Activated naive CD4-positive, alpha-beta T cell treated with anti-CD3 and anti-CD28 coated beads, Interleukin-2, amount 50 U/mL, for 24 hours (primary cell): ENCODE measurements around the gene KAZN.

Experiments
- H3K27ac Mint-ChIP-seq: one replicate; pipeline ENCODE4 v1.8.0; 2021; ENCODE audit warnings: mild to moderate bottlenecking, mixed read lengths
- H3K27me3 Mint-ChIP-seq: one replicate; pipeline ENCODE4 v1.8.0; 2021; ENCODE audit warnings: mixed read lengths
- H3K36me3 Mint-ChIP-seq: one replicate; pipeline ENCODE4 v1.8.0; 2021; ENCODE audit warnings: mixed read lengths
- H3K4me1 Mint-ChIP-seq: one replicate; pipeline ENCODE4 v1.8.0; 2021; ENCODE audit warnings: mixed read lengths
- H3K4me3 Mint-ChIP-seq: one replicate; pipeline ENCODE4 v1.8.0; 2021; ENCODE audit warnings: mild to moderate bottlenecking, mixed read lengths
- H3K9me3 Mint-ChIP-seq: one replicate; pipeline ENCODE4 v1.8.0; 2021; ENCODE audit warnings: mixed read lengths

The KAZN gene

GRCh38 chr1:14715266-14715665, 116.8 kb downstream of the KAZN start:
- no peaks in the 10 kb centered on the region for H3K9me3 Mint-ChIP-seq
- H3K36me3 Mint-ChIP-seq, result no peaks in the 10 kb centered on the region
- no peaks in the 10 kb centered on the region for H3K4me1 Mint-ChIP-seq
- H3K4me3 Mint-ChIP-seq, result no peak overlapping the region
- H3K27ac Mint-ChIP-seq, result no peak overlapping the region
- H3K27me3 Mint-ChIP-seq, result no peaks in the 10 kb centered on the region

- no peaks in the 10 kb centered on the region for H3K4me1 Mint-ChIP-seq
- H3K9me3 Mint-ChIP-seq, result no peaks in the 10 kb centered on the region
- H3K36me3 Mint-ChIP-seq, result no peaks in the 10 kb centered on the region
- peaks cover under 1% of the 10 kb centered on the region for H3K27me3 Mint-ChIP-seq
- no peak overlapping the region for H3K27ac Mint-ChIP-seq
- no peak overlapping the region for H3K4me3 Mint-ChIP-seq
Observed at GRCh38 chr1:14715802-14716201, 117.3 kb downstream of the KAZN start.

GRCh38 chr1:14716474-14716873, 118.0 kb downstream of the KAZN start:
- Mint-ChIP-seq H3K9me3 (no peaks in the 10 kb centered on the region), H3K36me3 (no peaks in the 10 kb centered on the region), H3K27me3 (peaks cover 1% of the 10 kb centered on the region), H3K4me3 (no peak overlapping the region), H3K4me1 (no peaks in the 10 kb centered on the region), H3K27ac (no peak overlapping the region)

GRCh38 chr1:14718476-14718875, 120.0 kb downstream of the KAZN start:
- no peak overlapping the region for H3K27ac Mint-ChIP-seq
- H3K36me3 Mint-ChIP-seq, result no peaks in the 10 kb centered on the region
- no peak overlapping the region for H3K4me3 Mint-ChIP-seq
- no peaks in the 10 kb centered on the region for H3K9me3 Mint-ChIP-seq
- H3K4me1 Mint-ChIP-seq, result no peaks in the 10 kb centered on the region
- H3K27me3 Mint-ChIP-seq, result peaks cover 1% of the 10 kb centered on the region

GRCh38 chr1:14723401-14723800, 124.9 kb downstream of the KAZN start:
- no peak overlapping the region for H3K27ac Mint-ChIP-seq
- no peaks in the 10 kb centered on the region for H3K9me3 Mint-ChIP-seq
- H3K4me1 Mint-ChIP-seq, result no peaks in the 10 kb centered on the region
- H3K27me3 Mint-ChIP-seq, result peaks cover 3% of the 10 kb centered on the region
- no peaks in the 10 kb centered on the region for H3K36me3 Mint-ChIP-seq
- no peak overlapping the region for H3K4me3 Mint-ChIP-seq

- no peaks in the 10 kb centered on the region for H3K36me3 Mint-ChIP-seq
- H3K27me3 Mint-ChIP-seq, result peaks cover 3% of the 10 kb centered on the region
- no peaks in the 10 kb centered on the region for H3K9me3 Mint-ChIP-seq
- H3K4me1 Mint-ChIP-seq, result no peaks in the 10 kb centered on the region
- H3K4me3 Mint-ChIP-seq, result no peak overlapping the region
- H3K27ac Mint-ChIP-seq, result no peak overlapping the region
Observed at GRCh38 chr1:14724246-14724645, 125.8 kb downstream of the KAZN start.

GRCh38 chr1:14724678-14725077, 126.2 kb downstream of the KAZN start:
- H3K9me3 Mint-ChIP-seq, result no peaks in the 10 kb centered on the region
- no peak overlapping the region for H3K4me3 Mint-ChIP-seq
- no peak overlapping the region for H3K27ac Mint-ChIP-seq
- peaks cover 3% of the 10 kb centered on the region for H3K27me3 Mint-ChIP-seq
- no peaks in the 10 kb centered on the region for H3K4me1 Mint-ChIP-seq
- no peaks in the 10 kb centered on the region for H3K36me3 Mint-ChIP-seq

GRCh38 chr1:14725238-14725637, 126.8 kb downstream of the KAZN start:
- Mint-ChIP-seq H3K4me1 (no peaks in the 10 kb centered on the region), H3K27me3 (peaks cover 3% of the 10 kb centered on the region), H3K4me3 (no peak overlapping the region), H3K27ac (no peak overlapping the region), H3K36me3 (no peaks in the 10 kb centered on the region), H3K9me3 (no peaks in the 10 kb centered on the region)

GRCh38 chr1:14725695-14726094, 127.2 kb downstream of the KAZN start:
- H3K4me3 Mint-ChIP-seq, result no peak overlapping the region
- H3K27me3 Mint-ChIP-seq, result peaks cover 3% of the 10 kb centered on the region
- H3K27ac Mint-ChIP-seq, result no peak overlapping the region
- H3K4me1 Mint-ChIP-seq, result no peaks in the 10 kb centered on the region
- no peaks in the 10 kb centered on the region for H3K9me3 Mint-ChIP-seq
- H3K36me3 Mint-ChIP-seq, result no peaks in the 10 kb centered on the region

GRCh38 chr1:14726606-14727005, 128.1 kb downstream of the KAZN start:
- no peak overlapping the region for H3K4me3 Mint-ChIP-seq
- no peak overlapping the region for H3K27ac Mint-ChIP-seq
- no peaks in the 10 kb centered on the region for H3K9me3 Mint-ChIP-seq
- H3K36me3 Mint-ChIP-seq, result no peaks in the 10 kb centered on the region
- peaks cover 2% of the 10 kb centered on the region for H3K27me3 Mint-ChIP-seq
- H3K4me1 Mint-ChIP-seq, result no peaks in the 10 kb centered on the region

- H3K36me3 Mint-ChIP-seq, result no peaks in the 10 kb centered on the region
Observed at GRCh38 chr1:14728516-14728915, 130.0 kb downstream of the KAZN start.

GRCh38 chr1:14732728-14733047, 134.2 kb downstream of the KAZN start:
- Mint-ChIP-seq H3K4me1 (no peaks in the 10 kb centered on the region), H3K4me3 (no peak overlapping the region), H3K27ac (no peak overlapping the region), H3K9me3 (no peaks in the 10 kb centered on the region), H3K27me3 (peaks cover 11% of the 10 kb centered on the region), H3K36me3 (no peaks in the 10 kb centered on the region)

More at GRCh38 chr1:14728516-14728915, 130.0 kb downstream of the KAZN start:
- Mint-ChIP-seq H3K9me3 (no peaks in the 10 kb centered on the region), H3K27ac (no peak overlapping the region), H3K4me1 (no peaks in the 10 kb centered on the region), H3K4me3 (no peak overlapping the region), H3K27me3 (peaks cover 2% of the 10 kb centered on the region)

GRCh38 chr1:14733048-14733778, 134.7 kb downstream of the KAZN start:
- peaks cover 11% of the 10 kb centered on the region for H3K27me3 Mint-ChIP-seq
- no peaks in the 10 kb centered on the region for H3K36me3 Mint-ChIP-seq
- no peak overlapping the region for H3K4me3 Mint-ChIP-seq
- H3K4me1 Mint-ChIP-seq, result no peaks in the 10 kb centered on the region
- H3K27ac Mint-ChIP-seq, result no peak overlapping the region
- no peaks in the 10 kb centered on the region for H3K9me3 Mint-ChIP-seq

- no peaks in the 10 kb centered on the region for H3K4me1 Mint-ChIP-seq
- no peaks in the 10 kb centered on the region for H3K36me3 Mint-ChIP-seq
- H3K27me3 Mint-ChIP-seq, result peaks cover 11% of the 10 kb centered on the region
- H3K4me3 Mint-ChIP-seq, result no peak overlapping the region
- H3K9me3 Mint-ChIP-seq, result no peaks in the 10 kb centered on the region
- H3K27ac Mint-ChIP-seq, result no peak overlapping the region
Observed at GRCh38 chr1:14733779-14734140, 135.3 kb downstream of the KAZN start.

GRCh38 chr1:14735841-14736240, 137.4 kb downstream of the KAZN start:
- no peak overlapping the region for H3K27ac Mint-ChIP-seq
- H3K36me3 Mint-ChIP-seq, result no peaks in the 10 kb centered on the region
- H3K4me3 Mint-ChIP-seq, result no peak overlapping the region
- H3K9me3 Mint-ChIP-seq, result no peaks in the 10 kb centered on the region
- peaks cover 15% of the 10 kb centered on the region for H3K27me3 Mint-ChIP-seq
- H3K4me1 Mint-ChIP-seq, result no peaks in the 10 kb centered on the region

GRCh38 chr1:14737561-14738094, 139.1 kb downstream of the KAZN start:
- H3K4me1 Mint-ChIP-seq, result no peaks in the 10 kb centered on the region
- H3K27me3 Mint-ChIP-seq, result peaks cover 22% of the 10 kb centered on the region
- H3K27ac Mint-ChIP-seq, result no peak overlapping the region
- H3K9me3 Mint-ChIP-seq, result no peaks in the 10 kb centered on the region
- H3K36me3 Mint-ChIP-seq, result no peaks in the 10 kb centered on the region
- H3K4me3 Mint-ChIP-seq, result no peak overlapping the region

- Mint-ChIP-seq H3K27ac (no peak overlapping the region), H3K4me1 (no peaks in the 10 kb centered on the region), H3K27me3 (peaks cover 25% of the 10 kb centered on the region), H3K4me3 (no peak overlapping the region), H3K36me3 (no peaks in the 10 kb centered on the region), H3K9me3 (no peaks in the 10 kb centered on the region)
Observed at GRCh38 chr1:14738235-14738634, 139.8 kb downstream of the KAZN start.
